GM21360 (cell line): ENCODE data around the gene CDK16.

Experiments
- ATAC-seq: cut with Tn5 transposase; IDR thresholded peaks from one replicate; pipeline ENCODE4 v1.9.1; 2021; ENCODE audit warnings: mild to moderate bottlenecking, moderate library complexity; ENCODE audit not compliant: unreplicated experiment

CDK16 gene

DNA sequence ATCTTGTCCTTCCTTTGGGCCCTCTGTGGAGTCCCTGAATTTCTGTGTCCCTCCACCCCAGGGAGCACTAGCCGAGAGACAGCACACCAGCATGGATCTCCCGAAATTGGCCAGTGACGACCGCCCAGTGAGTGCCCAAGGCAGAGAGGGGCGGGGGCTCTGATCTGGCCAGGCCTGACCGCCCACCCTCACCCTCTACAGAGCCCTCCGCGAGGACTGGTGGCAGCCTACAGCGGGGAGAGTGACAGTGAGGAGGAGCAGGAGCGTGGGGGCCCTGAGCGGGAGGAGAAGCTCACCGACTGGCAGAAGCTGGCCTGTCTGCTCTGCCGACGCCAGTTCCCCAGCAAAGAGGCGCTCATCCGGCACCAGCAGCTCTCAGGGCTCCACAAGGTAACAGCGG lies 33.2 kb upstream of the CDK16 start:
- ATAC-seq: no peak

GRCh38 chrX:47186096-47186740 lies 32.3 kb upstream of the CDK16 start:
- no peak for ATAC-seq

DNA sequence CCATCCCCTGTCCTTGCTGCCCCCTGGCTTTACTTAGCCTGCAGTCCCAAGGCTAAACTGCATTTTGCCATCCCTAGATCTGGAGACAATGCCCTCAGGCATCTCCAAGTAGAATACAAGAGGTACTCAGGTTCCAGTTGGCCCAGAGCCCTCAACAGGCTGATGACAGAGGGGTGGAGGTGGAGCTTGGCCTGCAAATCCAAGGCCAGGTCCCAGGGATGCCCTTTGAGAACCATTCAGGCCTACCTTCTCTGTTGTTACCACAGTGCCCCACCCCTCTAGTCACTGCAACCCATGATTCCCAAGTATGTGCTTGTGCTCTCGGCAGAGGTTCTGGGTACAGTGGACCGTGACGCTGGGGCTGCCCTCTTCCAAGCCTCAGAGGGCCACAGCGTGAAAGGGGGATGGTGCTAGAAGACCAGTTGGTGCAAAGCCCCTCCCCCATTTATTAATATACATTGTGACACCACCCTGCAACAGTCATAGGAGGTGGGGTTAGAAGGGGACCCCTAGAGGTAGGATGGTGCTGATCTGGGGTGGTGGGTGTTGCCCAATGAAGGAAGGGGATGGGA lies 31.3 kb upstream of the CDK16 start:
- ATAC-seq: no peak

DNA sequence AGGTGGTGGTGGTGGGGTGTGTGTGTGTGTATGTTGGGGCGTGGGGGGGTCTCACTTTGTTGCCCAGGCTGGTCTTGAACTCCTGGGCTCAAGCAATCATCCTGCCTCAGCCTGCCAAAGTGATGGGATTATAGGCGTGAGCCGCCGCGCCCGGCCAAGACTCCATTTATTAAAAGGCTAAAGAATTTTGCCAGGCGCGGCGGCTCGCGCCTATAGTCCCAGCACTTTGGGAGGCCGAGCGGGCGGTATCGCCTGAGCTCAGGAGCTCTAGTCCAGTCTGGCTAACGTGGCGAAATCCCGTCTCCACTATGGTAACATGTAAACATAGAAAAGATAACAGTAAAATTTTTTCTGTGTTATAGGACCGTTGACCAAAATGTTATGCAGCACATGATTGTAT lies 28.6 kb upstream of the CDK16 start:
- ATAC-seq: no peak

DNA sequence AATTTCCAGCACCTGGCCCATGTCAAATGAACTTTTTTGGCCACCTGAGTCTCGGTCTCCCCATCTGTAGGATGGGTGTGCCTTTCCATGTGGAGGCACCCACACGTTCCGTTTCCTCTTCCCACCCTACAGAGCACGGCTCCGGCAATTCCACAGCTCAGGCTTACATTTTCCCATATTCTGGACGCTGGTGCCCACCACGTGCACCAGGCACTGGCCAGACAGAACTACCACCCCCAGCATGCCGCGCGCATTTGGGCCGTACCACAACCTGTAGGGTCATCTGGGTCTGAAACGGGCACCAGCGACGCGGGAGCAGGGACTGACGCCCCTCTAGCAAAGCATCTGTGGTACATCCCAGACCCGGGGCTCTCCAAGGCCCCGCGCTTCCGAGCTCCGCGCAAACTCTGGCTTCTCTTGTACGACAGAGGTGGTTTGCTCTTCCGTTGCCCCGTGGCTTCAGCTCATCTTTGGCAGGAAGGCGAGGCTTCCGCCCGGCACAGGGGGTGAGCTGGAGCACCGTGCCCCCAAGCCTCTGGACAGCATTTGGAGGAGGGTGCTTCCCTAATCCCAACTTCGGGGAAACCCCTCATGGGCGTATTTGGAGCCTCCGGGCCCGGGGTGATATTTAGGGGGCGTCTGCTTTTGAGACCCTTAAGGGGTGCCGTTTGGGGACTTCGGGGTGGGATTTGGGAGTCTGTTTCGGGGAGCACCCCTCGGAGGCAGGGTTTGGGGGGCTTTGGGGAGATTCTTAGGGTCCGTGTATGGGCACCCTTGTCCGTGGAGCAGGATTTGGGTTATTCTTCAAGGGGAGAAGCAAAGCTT lies 27.8 kb upstream of the CDK16 start:
- peak; percentile 45 for ATAC-seq

- ATAC-seq: no peak
These were observed 27.1 kb upstream of the CDK16 start for GRCh38 chrX:47191331-47191730.

DNA sequence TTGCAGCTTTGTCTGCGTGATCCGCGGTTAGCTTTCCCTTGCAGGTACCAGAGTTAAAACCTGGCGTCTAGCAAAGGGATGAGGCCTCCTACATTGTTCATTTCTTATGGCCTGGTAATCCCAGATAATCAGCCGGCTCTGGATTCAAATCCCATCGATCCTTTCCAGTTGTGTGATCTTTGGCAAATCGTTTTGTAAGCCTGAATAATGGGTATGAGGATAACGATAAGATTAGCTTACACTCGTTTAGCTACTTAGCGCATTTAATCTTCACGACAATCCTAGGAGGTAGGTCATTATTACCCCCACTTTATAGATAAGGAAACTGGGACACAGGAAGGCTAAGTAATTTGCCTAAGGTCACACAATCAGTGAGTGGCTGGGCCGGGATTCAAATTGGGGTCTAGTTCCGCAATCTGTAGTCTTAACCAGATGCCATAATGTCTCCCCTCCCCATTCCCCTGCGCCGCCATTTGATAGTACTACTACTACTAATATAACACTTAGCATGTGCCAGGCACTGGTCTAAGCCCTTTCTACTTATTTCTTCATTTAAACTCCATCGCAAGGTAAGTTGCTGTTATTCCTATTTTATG lies 26.6 kb upstream of the CDK16 start:
- ATAC-seq: no peak

- ATAC-seq: peak; percentile 80
These were observed 24.8 kb upstream of the CDK16 start, which contains the start of gene UBA1 for GRCh38 chrX:47193475-47194193. UBA1 (plus strand) TSS chrX:47193829; CDS start chrX:47198803, 4,974 bp downstream.

GRCh38 chrX:47194194-47194787 lies 24.2 kb upstream of the CDK16 start:
- no peak for ATAC-seq

GRCh38 chrX:47196098-47196497 lies 22.4 kb upstream of the CDK16 start:
- no peak for ATAC-seq

DNA sequence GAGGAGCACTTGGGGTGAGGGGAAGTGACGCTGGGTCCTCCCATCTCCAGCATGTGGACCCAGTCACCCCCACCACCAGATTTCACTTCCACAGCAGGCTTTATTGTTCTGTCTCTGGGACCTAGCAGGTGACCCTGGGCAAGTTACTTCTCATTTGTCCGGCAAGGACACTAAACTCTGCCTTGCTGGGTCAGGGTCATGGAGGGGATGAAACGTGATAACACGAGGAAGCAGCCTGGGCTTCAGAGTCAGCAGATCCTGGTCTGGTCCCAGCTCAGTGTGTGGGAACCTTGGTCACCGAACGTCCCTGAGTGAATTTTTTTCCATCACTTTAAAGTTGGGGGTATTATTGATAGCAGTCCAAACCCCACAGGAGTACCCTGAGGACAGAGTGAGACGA lies 21.0 kb upstream of the CDK16 start:
- ATAC-seq: no peak

- no peak for ATAC-seq
These were observed 20.3 kb upstream of the CDK16 start for GRCh38 chrX:47198026-47198686.

GRCh38 chrX:47198687-47199080 lies 19.8 kb upstream of the CDK16 start:
- no peak for ATAC-seq

- ATAC-seq: no peak
These were observed 19.2 kb upstream of the CDK16 start for GRCh38 chrX:47199286-47199685.

- no peak for ATAC-seq
These were observed 17.9 kb upstream of the CDK16 start for GRCh38 chrX:47200385-47201150.

DNA sequence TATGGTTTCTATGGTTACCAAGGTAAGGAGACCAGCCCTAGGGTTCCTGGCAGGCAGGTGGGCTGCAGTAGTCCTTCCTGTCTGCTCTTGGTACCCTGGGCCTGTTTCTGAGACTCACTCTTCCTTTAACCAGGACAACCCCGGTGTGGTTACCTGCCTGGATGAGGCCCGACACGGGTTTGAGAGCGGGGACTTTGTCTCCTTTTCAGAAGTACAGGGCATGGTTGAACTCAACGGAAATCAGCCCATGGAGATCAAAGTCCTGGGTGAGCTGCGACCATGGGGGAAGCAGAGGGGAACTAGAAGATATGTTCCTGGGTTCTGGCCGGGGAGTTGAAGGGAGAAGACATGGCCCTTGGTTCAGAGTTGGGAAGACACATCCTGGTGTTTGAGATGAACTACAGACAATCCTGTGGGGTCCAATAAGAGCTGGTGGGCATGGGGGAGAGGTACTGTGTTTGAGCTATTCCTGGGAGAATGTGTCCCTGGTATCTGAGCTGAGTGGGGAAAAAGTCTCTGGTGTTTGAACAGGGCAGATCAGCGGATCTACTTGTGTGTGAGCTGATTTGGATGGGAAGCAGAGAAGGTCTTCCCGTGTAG lies 17.0 kb upstream of the CDK16 start:
- ATAC-seq: no peak

DNA sequence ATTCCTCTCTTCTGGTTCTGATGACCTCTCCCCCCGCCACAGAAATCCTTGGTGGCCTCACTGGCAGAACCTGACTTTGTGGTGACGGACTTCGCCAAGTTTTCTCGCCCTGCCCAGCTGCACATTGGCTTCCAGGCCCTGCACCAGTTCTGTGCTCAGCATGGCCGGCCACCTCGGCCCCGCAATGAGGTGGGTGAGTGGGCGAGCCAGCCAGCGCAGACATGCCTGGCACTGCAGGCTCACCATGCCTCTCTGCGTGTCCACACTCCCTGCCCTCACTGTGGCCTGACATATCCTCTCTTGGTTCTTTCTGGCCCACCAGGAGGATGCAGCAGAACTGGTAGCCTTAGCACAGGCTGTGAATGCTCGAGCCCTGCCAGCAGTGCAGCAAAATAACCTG lies 16.2 kb upstream of the CDK16 start:
- ATAC-seq: no peak

DNA sequence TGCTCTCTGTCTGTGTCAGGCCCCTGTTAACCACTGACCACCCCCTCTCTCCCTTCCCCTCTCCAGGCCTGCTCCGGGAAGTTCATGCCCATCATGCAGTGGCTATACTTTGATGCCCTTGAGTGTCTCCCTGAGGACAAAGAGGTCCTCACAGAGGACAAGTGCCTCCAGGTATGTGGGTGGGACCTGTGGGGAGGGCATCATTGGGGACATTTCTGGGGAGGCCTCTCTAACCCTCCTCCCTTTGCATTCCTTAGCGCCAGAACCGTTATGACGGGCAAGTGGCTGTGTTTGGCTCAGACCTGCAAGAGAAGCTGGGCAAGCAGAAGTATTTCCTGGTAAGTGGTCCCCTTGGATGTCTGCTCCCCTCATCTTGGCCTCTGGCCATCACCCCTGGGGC lies 15.6 kb upstream of the CDK16 start:
- ATAC-seq: no peak

DNA sequence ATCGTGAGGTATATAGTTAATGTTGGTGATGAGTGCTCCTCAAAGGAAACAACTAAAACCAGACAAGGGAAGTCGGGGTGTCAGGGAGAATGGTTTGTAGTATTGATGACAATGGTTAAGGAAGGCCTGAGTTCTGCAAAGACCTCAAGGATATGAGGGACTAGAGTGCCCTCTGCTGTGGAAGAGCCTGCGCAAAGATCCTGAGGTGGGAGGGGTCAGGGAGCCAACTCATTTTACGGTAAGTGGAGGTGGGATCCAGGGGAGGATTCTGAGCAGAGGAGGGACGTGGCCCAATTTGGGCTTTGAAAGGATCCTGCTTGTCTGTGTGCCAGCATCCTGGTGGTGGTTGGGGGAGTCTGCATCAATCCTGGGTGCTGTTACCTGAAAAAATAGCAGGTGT lies 13.5 kb upstream of the CDK16 start:
- no peak for ATAC-seq
